CD4-positive, alpha-beta T cell treated with Interleukin-21 for 1 hour (primary cell): ENCODE measurements around the gene PDIA6.
"Not testable (repeated sequence)": the region's sequence is repeated elsewhere in the genome, so short reads cannot be mapped to it uniquely, and the experiment has no call there.

Source experiments
- DNase-seq: peaks from one replicate; pipeline ENCODE4 v3.0.0-alpha.2; 2020

The PDIA6 gene

GRCh38 chr2:10832203-10832936, 19.8 kb upstream of the PDIA6 start:
- peak; percentile 81 for DNase-seq

GRCh38 chr2:10831400-10831985, 18.9 kb upstream of the PDIA6 start:
- DNase-seq = no peak

- no peak for DNase-seq
These were observed 18.2 kb upstream of the PDIA6 start for GRCh38 chr2:10830641-10831399.

GRCh38 chr2:10830203-10830602, 17.6 kb upstream of the PDIA6 start:
- no peak for DNase-seq

- DNase-seq = no peak
These were observed 16.7 kb upstream of the PDIA6 start for GRCh38 chr2:10829299-10829698.

GRCh38 chr2:10828346-10828745, 15.8 kb upstream of the PDIA6 start:
- no peak for DNase-seq

GRCh38 chr2:10826625-10827024, 14.0 kb upstream of the PDIA6 start:
- no peak for DNase-seq

- no peak for DNase-seq
These were observed 13.4 kb upstream of the PDIA6 start for GRCh38 chr2:10826026-10826425.

- DNase-seq = no peak
These were observed 11.6 kb upstream of the PDIA6 start for GRCh38 chr2:10824191-10824590.

GRCh38 chr2:10820978-10821695, 8.6 kb upstream of the PDIA6 start:
- no peak for DNase-seq

- DNase-seq = no peak
These were observed 8.0 kb upstream of the PDIA6 start for GRCh38 chr2:10820562-10820961.

- no peak for DNase-seq
These were observed 7.2 kb upstream of the PDIA6 start for GRCh38 chr2:10819714-10820314.

- DNase-seq = no peak
These were observed 6.4 kb upstream of the PDIA6 start for GRCh38 chr2:10818984-10819383.

GRCh38 chr2:10818305-10818704, 5.7 kb upstream of the PDIA6 start:
- not testable (repeated sequence) for DNase-seq

GRCh38 chr2:10817413-10817812, 4.8 kb upstream of the PDIA6 start:
- no peak for DNase-seq

GRCh38 chr2:10814571-10815331, 2.2 kb upstream of the PDIA6 start:
- DNase-seq = no peak

GRCh38 chr2:10814142-10814541, 1.6 kb upstream of the PDIA6 start:
- no peak for DNase-seq

- DNase-seq = not testable (repeated sequence)
These were observed 866 bp upstream of the PDIA6 start for GRCh38 chr2:10813163-10814138.

- DNase-seq = no peak
These were observed 1.1 kb downstream of the PDIA6 start for GRCh38 chr2:10811517-10811916.

- peak; percentile 51 for DNase-seq
These were observed 2.1 kb downstream of the PDIA6 start for GRCh38 chr2:10810202-10811161.
